Bronchial epithelial cell (primary cell): Measurements from ENCODE around the gene EFL1. TPM values are rescaled to one million over a fixed set of nuclear protein-coding genes. Genes with fewer than 3 reads are reported as not detected.
"Not testable (repeated sequence)": the region's sequence is repeated elsewhere in the genome, so short reads cannot be mapped to it uniquely, and the experiment has no call there.

Experiments
- DNase-seq: peaks from one replicate; pipeline ENCODE4 v3.0.0-alpha.2; 2010; ENCODE audit warnings: low read depth
- FAIRE-seq: peaks from 2 replicates; lab custom pipeline; 2011; peaks lifted over from hg19 to GRCh38; lab: Jason Lieb, UNC
- H3K27me3 ChIP-seq: 2 replicates; pipeline ENCODE4 v1.5.1; 2011; ENCODE audit warnings: low read length; ENCODE audit not compliant: control insufficient read depth, insufficient read depth
- H3K36me3 ChIP-seq: 2 replicates; pipeline ENCODE4 v1.5.1; 2011; ENCODE audit warnings: low read length; ENCODE audit not compliant: control insufficient read depth, insufficient read depth
- H3K4me3 ChIP-seq: 2 replicates; pipeline ENCODE4 v1.5.1; 2011; ENCODE audit warnings: mild to moderate bottlenecking, low read depth, low read length, control low read depth
- CTCF ChIP-seq: IDR thresholded peaks from 2 replicates; pipeline ENCODE4 v1.5.1; 2011; ENCODE audit warnings: mild to moderate bottlenecking, moderate library complexity, low read length, control low read depth, inconsistent platforms; ENCODE audit not compliant: insufficient read depth, severe bottlenecking
- total RNA-seq: library from RNA; depleted of rRNA; stranded (reverse); fragments of >200 nt; gene quantifications from 2 replicates; pipeline ENCODE4 v1.2.1, GENCODE V29; 2014

The EFL1 gene
- 21.9 and 28.2 TPM in 2 replicates for total RNA-seq

DNA sequence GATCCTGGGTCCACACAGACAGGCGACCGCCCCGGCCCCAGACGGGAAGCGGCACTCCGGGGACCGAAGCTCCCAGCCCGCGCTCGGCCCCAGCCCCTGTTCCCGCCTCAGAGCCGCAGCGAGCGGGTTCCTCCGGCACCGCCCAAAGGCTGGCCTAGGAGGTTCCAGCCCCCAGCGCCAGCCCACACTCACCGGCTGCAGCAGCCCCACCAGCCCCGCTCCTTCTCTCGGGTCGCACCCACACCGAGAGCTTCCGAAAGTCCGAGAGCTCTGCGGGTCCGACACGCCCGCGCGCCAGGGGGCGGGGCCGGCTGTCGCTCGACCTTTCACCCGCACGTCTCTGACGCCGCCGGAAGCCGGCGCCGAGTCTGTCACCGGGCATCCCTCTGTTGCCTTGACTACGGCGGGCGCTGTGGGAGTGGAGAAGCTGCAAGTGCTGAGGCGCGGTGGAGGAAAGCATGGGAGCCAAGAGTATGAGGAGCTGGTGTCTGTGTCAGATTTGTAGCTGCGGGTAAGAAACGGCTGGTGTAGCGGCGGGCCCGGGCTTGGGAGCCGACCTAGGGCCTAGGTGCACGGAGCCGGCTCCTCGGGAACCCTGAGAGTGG, at the start of gene EFL1, which contains the start of gene SAXO2:
EFL1 (minus strand) TSS at position 313 of the 605 bp plus-strand sequence. CDS start 956 bp downstream, outside the sequence.
SAXO2 (plus strand) TSS at position 397 of the 605 bp plus-strand sequence; CDS start at position 459, 62 bp downstream.
- no peak for TF ChIP-seq CTCF
- Histone ChIP-seq H3K4me3 (peak within 1 kb of the TSS; percentile 87), H3K27me3 (no peaks in the 10 kb centered on the region), H3K36me3 (no peaks in the 10 kb centered on the region)
- DNase-seq (peak; percentile 71), FAIRE-seq (no peak)

DNA sequence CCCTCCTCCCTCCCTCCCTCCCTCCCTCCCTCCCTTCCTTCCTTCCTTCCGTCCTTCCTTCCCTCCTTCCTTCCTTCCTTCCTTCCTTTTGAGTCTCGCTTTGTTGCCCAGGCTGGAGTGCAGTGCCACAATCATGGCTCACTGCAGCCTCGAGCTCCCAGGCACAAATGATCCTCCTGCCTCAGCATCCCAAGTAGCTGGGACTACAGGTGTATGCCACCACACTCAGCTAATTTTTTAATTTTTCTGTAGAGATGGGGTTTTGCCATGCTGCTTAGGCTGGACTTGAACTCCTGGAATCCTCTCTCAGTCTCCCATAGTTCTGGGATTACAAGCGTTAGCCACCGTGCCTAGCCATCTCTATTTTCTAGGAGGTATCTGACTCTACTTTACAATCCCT, 48.8 kb upstream of the EFL1 start:
- H3K4me3 ChIP-seq, DNase-seq, H3K27me3 ChIP-seq, FAIRE-seq, H3K36me3 ChIP-seq: not testable (repeated sequence)

- DNase-seq, result no peak
- Histone ChIP-seq H3K36me3 (no peaks in the 10 kb centered on the region), H3K4me3 (no peak overlapping the region), H3K27me3 (no peaks in the 10 kb centered on the region)
- no peak for FAIRE-seq
- TF ChIP-seq CTCF, result no peak
These were observed 47.3 kb upstream of the EFL1 start for GRCh38 chr15:82309802-82310201.

- H3K27me3 ChIP-seq, result no peaks in the 10 kb centered on the region
- DNase-seq (no peak), FAIRE-seq (peak; percentile 52)
- no peaks in the 10 kb centered on the region for H3K36me3 ChIP-seq
- H3K4me3 ChIP-seq, result no peak overlapping the region
- no peak for TF ChIP-seq CTCF
These were observed 45.2 kb upstream of the EFL1 start for GRCh38 chr15:82307714-82308081.

GRCh38 chr15:82306791-82307713, 44.5 kb upstream of the EFL1 start:
- no peaks in the 10 kb centered on the region for H3K36me3 ChIP-seq
- no peak overlapping the region for H3K4me3 ChIP-seq
- no peaks in the 10 kb centered on the region for H3K27me3 ChIP-seq
- DNase-seq (no peak), FAIRE-seq (no peak)
- no peak for TF ChIP-seq CTCF

DNA sequence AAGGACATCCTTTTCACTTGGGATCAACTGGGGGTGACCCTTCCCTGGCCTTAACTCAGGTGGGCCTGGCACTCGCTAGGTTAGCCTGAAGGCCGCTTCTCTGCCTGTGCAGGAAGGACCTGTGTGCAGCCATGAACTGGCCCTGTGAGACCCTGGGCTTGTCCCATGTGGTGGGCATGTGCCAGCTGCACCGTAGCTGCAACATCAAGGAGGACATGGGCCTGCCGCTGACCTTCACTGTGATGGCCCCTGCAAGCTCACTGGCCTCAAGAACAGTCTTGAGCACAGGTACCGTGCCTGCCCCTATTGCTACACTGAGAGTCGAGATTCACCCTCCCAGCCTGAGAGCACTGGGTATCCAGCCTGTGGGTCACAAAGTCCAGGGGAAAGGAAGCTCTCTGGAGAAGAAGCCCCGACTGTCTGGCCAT, 43.1 kb upstream of the EFL1 start:
- no peaks in the 10 kb centered on the region for H3K36me3 ChIP-seq
- H3K4me3 ChIP-seq, result no peak overlapping the region
- no peak for TF ChIP-seq CTCF
- DNase-seq, result no peak
- H3K27me3 ChIP-seq, result no peaks in the 10 kb centered on the region
- no peak for FAIRE-seq
